ENCODE data around the gene EIF3D. TPM values are rescaled to one million over a fixed set of nuclear protein-coding genes. Genes with fewer than 3 reads are reported as not detected.

EIF3D gene
- total and polyA plus RNA-seq, 9 of the 15 experiments (the other 6 are each of a cell fraction or from before 2014, with no cell fraction given): 191 to 422 (median 279) TPM

DNA sequence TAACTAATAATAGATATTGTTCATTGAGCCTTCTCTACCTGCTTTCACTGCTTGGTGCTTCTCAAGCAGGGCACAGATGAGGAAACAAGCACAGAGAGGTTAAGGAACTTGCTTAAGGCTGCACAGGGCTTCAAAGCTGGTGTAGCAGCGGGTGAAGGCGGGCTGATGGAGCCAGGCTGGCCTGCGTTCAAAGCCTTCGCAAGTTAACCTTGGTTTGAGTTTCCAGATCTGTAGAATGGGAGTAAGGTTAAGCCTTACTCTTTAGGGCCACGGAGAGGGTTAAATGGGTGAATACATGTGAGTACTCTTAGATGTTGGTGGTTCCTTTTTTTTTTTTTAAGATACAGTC, 36.2 kb upstream of the EIF3D start (continued):
- TF ChIP-seq, protein P1, sequence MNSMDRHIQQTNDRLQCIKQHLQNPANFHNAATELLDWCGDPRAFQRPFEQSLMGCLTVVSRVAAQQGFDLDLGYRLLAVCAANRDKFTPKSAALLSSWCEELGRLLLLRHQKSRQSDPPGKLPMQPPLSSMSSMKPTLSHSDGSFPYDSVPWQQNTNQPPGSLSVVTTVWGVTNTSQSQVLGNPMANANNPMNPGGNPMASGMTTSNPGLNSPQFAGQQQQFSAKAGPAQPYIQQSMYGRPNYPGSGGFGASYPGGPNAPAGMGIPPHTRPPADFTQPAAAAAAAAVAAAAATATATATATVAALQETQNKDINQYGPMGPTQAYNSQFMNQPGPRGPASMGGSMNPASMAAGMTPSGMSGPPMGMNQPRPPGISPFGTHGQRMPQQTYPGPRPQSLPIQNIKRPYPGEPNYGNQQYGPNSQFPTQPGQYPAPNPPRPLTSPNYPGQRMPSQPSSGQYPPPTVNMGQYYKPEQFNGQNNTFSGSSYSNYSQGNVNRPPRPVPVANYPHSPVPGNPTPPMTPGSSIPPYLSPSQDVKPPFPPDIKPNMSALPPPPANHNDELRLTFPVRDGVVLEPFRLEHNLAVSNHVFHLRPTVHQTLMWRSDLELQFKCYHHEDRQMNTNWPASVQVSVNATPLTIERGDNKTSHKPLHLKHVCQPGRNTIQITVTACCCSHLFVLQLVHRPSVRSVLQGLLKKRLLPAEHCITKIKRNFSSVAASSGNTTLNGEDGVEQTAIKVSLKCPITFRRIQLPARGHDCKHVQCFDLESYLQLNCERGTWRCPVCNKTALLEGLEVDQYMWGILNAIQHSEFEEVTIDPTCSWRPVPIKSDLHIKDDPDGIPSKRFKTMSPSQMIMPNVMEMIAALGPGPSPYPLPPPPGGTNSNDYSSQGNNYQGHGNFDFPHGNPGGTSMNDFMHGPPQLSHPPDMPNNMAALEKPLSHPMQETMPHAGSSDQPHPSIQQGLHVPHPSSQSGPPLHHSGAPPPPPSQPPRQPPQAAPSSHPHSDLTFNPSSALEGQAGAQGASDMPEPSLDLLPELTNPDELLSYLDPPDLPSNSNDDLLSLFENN (IDR thresholded peaks at IDR 0.05; ENCODE audit: low read depth in 2 of 2, low read length in 2 of 2): no peak
- no peak for TF ChIP-seq TEAD4 (IDR thresholded peaks at IDR 0.05; ENCODE audit: low read length)
- TF ChIP-seq TEAD4 (CRISPR knock-in tag; IDR thresholded peaks at IDR 0.05; ENCODE audit: borderline replicate concordance): no peak
- TF ChIP-seq BCOR (IDR thresholded peaks at IDR 0.05): peak; percentile 27; the same call in 1 of the 2 replicates
- TF ChIP-seq ZNF3 (CRISPR knock-in tag; IDR thresholded peaks at IDR 0.05): no peak
- TF ChIP-seq ZFP36 (IDR thresholded peaks at IDR 0.05; ENCODE audit: low read depth, low read length, partially characterized antibody): peak; percentile 24
- TF ChIP-seq ZBTB8A (IDR thresholded peaks at IDR 0.05; ENCODE audit: partially characterized antibody): no peak
- TF ChIP-seq SMARCC2 (IDR thresholded peaks at IDR 0.05; ENCODE audit: low read depth): no peak
- TF ChIP-seq CCNT2 (IDR thresholded peaks at IDR 0.05; ENCODE audit: borderline replicate concordance, extremely low read depth, insufficient read length, low read depth, low read length): no peak
- TF ChIP-seq, protein P2, sequence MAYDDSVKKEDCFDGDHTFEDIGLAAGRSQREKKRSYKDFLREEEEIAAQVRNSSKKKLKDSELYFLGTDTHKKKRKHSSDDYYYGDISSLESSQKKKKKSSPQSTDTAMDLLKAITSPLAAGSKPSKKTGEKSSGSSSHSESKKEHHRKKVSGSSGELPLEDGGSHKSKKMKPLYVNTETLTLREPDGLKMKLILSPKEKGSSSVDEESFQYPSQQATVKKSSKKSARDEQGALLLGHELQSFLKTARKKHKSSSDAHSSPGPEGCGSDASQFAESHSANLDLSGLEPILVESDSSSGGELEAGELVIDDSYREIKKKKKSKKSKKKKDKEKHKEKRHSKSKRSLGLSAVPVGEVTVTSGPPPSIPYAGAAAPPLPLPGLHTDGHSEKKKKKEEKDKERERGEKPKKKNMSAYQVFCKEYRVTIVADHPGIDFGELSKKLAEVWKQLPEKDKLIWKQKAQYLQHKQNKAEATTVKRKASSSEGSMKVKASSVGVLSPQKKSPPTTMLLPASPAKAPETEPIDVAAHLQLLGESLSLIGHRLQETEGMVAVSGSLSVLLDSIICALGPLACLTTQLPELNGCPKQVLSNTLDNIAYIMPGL (CRISPR knock-in tag; IDR thresholded peaks at IDR 0.05): no peak

All from K562 (cell line).